ENCODE results near the gene YJU2. TPM values are rescaled to one million over a fixed set of nuclear protein-coding genes. Genes with fewer than 3 reads are reported as not detected.

The YJU2 gene
- total RNA-seq (10 to 100 TPM; 28.5 to 42.1 (median 31.9) TPM), polyA plus RNA-seq (10 to 100 TPM; 24.4 to 44.7 TPM), total RNA-seq (67.4 reads per million, percentile 77 among the genes with 10 or more reads in this experiment)

DNA sequence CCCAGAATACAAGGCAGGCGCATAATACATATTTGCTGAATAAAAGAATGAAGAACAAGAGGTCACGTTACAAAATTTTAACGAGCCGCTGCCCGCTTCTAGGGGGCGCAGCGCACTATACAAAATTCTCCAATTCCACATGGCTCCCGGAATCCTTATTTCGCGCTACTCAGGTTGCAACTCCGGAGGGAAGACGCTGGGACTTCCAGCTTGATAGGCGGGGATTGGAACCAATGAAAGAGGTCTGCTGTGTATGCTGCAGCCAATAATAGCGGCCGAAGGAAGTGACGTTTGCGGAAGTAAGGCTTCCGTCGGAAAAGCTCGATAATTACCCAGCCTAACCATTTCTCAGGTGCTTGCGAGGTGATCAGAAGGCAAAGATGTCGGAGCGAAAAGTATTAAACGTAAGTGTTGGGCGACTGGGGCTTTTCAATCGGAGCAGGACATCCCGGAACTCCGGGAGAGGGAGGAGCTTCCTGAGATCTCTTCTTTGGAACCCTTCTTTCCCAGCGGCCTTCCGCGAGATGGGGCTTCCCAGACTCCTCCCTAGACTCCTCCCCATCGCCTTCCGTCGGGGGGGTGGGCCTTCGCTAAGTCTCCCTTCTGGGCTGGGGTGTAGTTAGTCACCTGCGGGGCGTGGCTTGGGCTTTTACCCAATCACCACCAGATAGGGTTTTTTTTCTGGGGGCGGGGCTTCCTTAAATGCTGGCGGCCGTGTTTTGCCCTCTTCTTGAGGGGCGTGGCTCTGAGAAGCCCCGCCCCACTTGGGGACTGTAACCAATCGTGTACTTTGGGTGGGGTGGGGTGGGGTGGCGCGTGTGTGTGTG is at the start of gene YJU2:
Gene YJU2 (plus strand): TSS at position 314 of the 827 bp plus-strand sequence. CDS start 67 bp downstream, at position 381.
- Mint-ChIP-seq H3K9me3 (peaks cover 0 to 13% (median 2%) of the 10 kb centered on the region in 11 donors), H3K27ac (peak within 1 kb of the TSS; percentile 97 to 100 (median 99)), H3K36me3 (peaks cover 11 to 29% (median 27%) of the 10 kb centered on the region in 5 donors), H3K4me3 (peak within 1 kb of the TSS; percentile 85 to 98 (median 96)), H3K27me3 (peaks cover 0 to 2% (median 0%) of the 10 kb centered on the region in 5 donors), H3K4me1 (peaks cover 10 to 33% (median 24%) of the 10 kb centered on the region in 7 donors)
- Histone ChIP-seq H3K27ac (ENCODE audit: low read depth, low read length) (peak within 1 kb of the TSS; percentile 99), H3K4me3 (ENCODE audit: low read length) (peak within 1 kb of the TSS; percentile 100), H3K4me1 (ENCODE audit: control insufficient read depth in 2 of 2, insufficient read depth in 2 of 2, low read length in 2 of 2) (peaks cover 12 to 13% of the 10 kb centered on the region in 2 donors), H3K27me3 (ENCODE audit: control insufficient read depth in 2 of 2, insufficient read depth in 2 of 2, low read length in 2 of 2) (no peaks in the 10 kb centered on the region), H3K9me3 (ENCODE audit: control insufficient read depth in 2 of 3, low read length in 3 of 3) (no peaks in the 10 kb centered on the region), H3K36me3 (ENCODE audit: control insufficient read depth in 2 of 3, insufficient read depth in 3 of 3, low read length in 3 of 3) (peaks cover 18 to 42% (median 18%) of the 10 kb centered on the region in 3 experiments)
- DNase-seq (peak; percentile 92 to 100 (median 99)), ATAC-seq (peak; percentile 96)
- intact Hi-C loops (cut with micrococcal nuclease): loop anchor here (1.0 to 2.0 kb wide), 18 partner anchors 65 to 1433 kb away; partner anchors contain the start of genes CHAF1A (in 2 of the 2), PIAS4 (in 2 of the 2), UBXN6 (in 2 of the 2) and ANKRD24 (in 1 of the 2)
- ChIA-PET POLR2A (interaction anchor here (0.6 to 1.5 kb wide), 17 partner anchors 17 to 1472 kb away, joined by 3 to 14 read pairs (median 4); partner anchors contain the start of genes CHAF1A, EEF2, HDGFL2 and KDM4B), CTCF (interaction anchor here (0.7 to 1.3 kb wide), 8 partner anchors 10 to 279 kb away, joined by 3 to 5 read pairs (median 3); no protein-coding TSS in a partner anchor)

DNA sequence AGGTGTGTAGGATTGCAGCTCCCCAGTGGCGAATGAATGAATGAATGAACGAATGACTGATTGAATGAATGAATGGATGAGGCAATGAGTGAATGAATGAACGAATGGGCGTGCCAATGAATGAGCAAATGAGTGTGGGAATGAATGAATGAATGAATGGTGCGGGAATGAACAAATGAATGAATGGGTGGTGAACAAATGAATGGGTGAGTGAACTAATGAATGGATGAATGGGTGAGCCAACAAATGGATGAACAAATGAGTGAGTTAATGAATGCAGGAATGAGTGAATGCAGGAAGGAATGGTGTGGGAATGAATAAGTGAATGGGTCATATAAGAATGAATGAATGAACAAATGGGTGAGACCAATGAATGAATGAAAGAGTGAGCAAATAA is 49.7 kb upstream of the YJU2 start:
- CTCF ChIA-PET: no interaction called here
- Mint-ChIP-seq H3K4me1 (peaks cover 8 to 18% (median 11%) of the 10 kb centered on the region in 7 donors), H3K27ac (peak overlapping the region in 3 of 9 donors; percentile 25 to 65 (median 53)), H3K4me3 (peak overlapping the region in 6 of 10 donors; percentile 12 to 66 (median 32)), H3K9me3 (peaks cover 0 to 10% (median 2%) of the 10 kb centered on the region in 11 donors), H3K27me3 (peaks cover 39 to 63% (median 50%) of the 10 kb centered on the region in 5 donors), H3K36me3 (peaks cover 8 to 13% (median 9%) of the 10 kb centered on the region in 5 donors)
- intact Hi-C loops (cut with micrococcal nuclease): no loop called here
- Histone ChIP-seq H3K4me1 (ENCODE audit: control insufficient read depth in 2 of 2, insufficient read depth in 2 of 2, low read length in 2 of 2) (no peaks in the 10 kb centered on the region), H3K36me3 (ENCODE audit: control insufficient read depth in 2 of 3, insufficient read depth in 3 of 3, low read length in 3 of 3) (no peaks in the 10 kb centered on the region), H3K9me3 (ENCODE audit: control insufficient read depth in 2 of 3, low read length in 3 of 3) (no peaks in the 10 kb centered on the region), H3K27ac (ENCODE audit: low read depth, low read length) (no peak overlapping the region), H3K27me3 (ENCODE audit: control insufficient read depth in 2 of 2, insufficient read depth in 2 of 2, low read length in 2 of 2) (peaks cover 0 to 20% of the 10 kb centered on the region in 2 donors), H3K4me3 (ENCODE audit: low read length) (no peak overlapping the region)
- ATAC-seq: no peak
- no peak for DNase-seq
- POLR2A ChIA-PET: no interaction called here

DNA sequence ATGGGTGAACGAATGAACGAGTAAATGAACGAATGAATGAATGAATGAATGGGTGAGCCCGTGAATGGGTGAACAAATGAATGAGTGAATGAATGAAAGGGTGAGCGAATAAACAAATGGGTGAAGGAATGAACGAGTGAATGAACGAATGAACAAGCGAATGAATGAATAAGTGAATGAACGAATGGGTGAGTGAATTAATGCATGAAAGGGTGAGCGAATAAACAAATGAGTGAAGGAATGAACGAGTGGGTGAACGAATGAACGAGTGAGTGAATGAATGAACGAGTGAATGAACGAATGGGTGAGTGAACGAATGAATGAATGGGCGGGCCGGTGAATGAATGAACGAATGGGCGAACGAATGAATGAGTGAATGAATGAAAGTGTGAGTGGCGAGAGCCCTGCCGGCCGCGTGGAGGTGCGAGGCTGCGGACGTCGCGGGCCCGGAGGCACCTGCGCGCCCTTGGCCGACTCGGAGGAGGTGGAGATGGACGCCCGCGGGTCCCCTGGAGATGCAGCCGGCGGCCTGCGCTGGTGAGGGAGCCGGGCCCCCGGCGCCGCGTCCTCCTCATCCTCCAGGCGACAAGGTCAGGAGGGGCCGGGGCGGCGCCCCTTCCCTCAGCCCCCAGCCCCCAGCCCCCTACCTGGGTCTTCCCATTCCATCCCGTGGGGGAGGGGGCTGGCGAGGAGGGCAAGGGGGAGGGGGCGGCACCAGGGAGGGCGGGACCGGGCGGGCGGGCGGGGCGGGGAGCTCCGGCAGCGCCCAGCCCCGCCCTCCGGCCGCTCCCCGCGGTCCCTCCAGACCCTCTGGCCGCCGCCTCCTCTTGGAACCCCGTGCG is 49.0 kb upstream of the YJU2 start:
- ChIA-PET POLR2A (no interaction called here), CTCF (no interaction called here)
- Mint-ChIP-seq H3K4me1 (peaks cover 8 to 18% (median 11%) of the 10 kb centered on the region in 7 donors), H3K9me3 (peaks cover 0 to 10% (median 2%) of the 10 kb centered on the region in 11 donors), H3K27me3 (peaks cover 39 to 63% (median 50%) of the 10 kb centered on the region in 5 donors), H3K36me3 (peaks cover 8 to 13% (median 9%) of the 10 kb centered on the region in 5 donors), H3K27ac (peak overlapping the region in 2 of 9 donors; percentile 53 to 65), H3K4me3 (peak overlapping the region in 6 of 10 donors; percentile 12 to 79 (median 62))
- H3K4me3 ChIP-seq (ENCODE audit: low read length): no peak overlapping the region
- DNase-seq (no peak), ATAC-seq (no peak)
- H3K9me3 ChIP-seq (ENCODE audit: control insufficient read depth in 2 of 3, low read length in 3 of 3): no peaks in the 10 kb centered on the region
- intact Hi-C loops (cut with micrococcal nuclease): no loop called here
- H3K27ac ChIP-seq (ENCODE audit: low read depth, low read length): no peak overlapping the region
- H3K27me3 ChIP-seq (ENCODE audit: control insufficient read depth in 2 of 2, insufficient read depth in 2 of 2, low read length in 2 of 2): peaks cover 0 to 20% of the 10 kb centered on the region in 2 donors
- H3K36me3 ChIP-seq (ENCODE audit: control insufficient read depth in 2 of 3, insufficient read depth in 3 of 3, low read length in 3 of 3): no peaks in the 10 kb centered on the region
- no peaks in the 10 kb centered on the region for H3K4me1 ChIP-seq (ENCODE audit: control insufficient read depth in 2 of 2, insufficient read depth in 2 of 2, low read length in 2 of 2)

DNA sequence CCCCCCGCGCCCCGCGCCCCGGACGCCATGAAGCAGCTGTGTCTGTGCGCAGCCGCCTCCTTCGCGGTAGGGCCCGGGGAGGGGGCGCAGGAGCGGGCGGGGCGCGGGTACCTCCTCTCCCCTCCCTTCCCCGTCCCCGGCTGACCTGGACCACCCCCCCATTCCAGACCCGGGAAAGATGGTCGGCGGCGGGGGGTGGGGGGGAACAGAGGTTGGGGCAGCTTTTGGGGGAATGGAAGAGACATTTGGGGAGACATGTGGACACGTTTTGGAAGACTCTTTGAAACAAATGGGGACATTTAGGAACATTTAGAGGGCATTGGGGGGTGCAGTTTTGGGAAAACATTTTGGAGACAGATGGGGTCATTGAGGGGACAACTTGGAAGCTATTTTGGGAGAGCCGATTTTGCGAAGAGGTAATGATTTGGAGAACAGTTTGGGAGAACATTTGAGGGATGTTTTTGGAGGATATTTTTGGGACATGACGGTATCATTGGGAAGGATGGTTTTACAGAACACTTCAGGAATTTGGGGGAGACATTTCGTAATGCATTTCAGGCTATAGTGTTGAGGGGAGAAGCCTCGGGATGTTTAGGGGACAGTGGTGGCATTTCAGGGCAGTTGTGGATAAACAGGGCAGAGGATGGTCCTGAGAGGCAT is 48.3 kb upstream of the YJU2 start:
- peak overlapping the region in 1 of 9 donors; percentile 24 for H3K27ac Mint-ChIP-seq
- H3K4me3 ChIP-seq (ENCODE audit: low read length): no peak overlapping the region
- H3K27me3 ChIP-seq (ENCODE audit: control insufficient read depth in 2 of 2, insufficient read depth in 2 of 2, low read length in 2 of 2): peaks cover 0 to 20% of the 10 kb centered on the region in 2 donors
- ChIA-PET CTCF (no interaction called here), POLR2A (no interaction called here)
- DNase-seq (no peak), ATAC-seq (no peak)
- H3K4me3 Mint-ChIP-seq: peak overlapping the region in 2 of 10 donors; percentile 8 to 51
- no peaks in the 10 kb centered on the region for H3K4me1 ChIP-seq (ENCODE audit: control insufficient read depth in 2 of 2, insufficient read depth in 2 of 2, low read length in 2 of 2)
- H3K27ac ChIP-seq (ENCODE audit: low read depth, low read length): no peak overlapping the region
- H3K27me3 Mint-ChIP-seq: peaks cover 35 to 57% (median 45%) of the 10 kb centered on the region in 5 donors
- intact Hi-C loops (cut with micrococcal nuclease): no loop called here
- no peaks in the 10 kb centered on the region for H3K36me3 ChIP-seq (ENCODE audit: control insufficient read depth in 2 of 3, insufficient read depth in 3 of 3, low read length in 3 of 3)
- H3K4me1 Mint-ChIP-seq: peaks cover 8 to 18% (median 11%) of the 10 kb centered on the region in 7 donors
- peaks cover 8 to 13% (median 9%) of the 10 kb centered on the region in 5 donors for H3K36me3 Mint-ChIP-seq
- H3K9me3 Mint-ChIP-seq: peaks cover 0 to 10% (median 2%) of the 10 kb centered on the region in 11 donors
- H3K9me3 ChIP-seq (ENCODE audit: control insufficient read depth in 2 of 3, low read length in 3 of 3): no peaks in the 10 kb centered on the region

DNA sequence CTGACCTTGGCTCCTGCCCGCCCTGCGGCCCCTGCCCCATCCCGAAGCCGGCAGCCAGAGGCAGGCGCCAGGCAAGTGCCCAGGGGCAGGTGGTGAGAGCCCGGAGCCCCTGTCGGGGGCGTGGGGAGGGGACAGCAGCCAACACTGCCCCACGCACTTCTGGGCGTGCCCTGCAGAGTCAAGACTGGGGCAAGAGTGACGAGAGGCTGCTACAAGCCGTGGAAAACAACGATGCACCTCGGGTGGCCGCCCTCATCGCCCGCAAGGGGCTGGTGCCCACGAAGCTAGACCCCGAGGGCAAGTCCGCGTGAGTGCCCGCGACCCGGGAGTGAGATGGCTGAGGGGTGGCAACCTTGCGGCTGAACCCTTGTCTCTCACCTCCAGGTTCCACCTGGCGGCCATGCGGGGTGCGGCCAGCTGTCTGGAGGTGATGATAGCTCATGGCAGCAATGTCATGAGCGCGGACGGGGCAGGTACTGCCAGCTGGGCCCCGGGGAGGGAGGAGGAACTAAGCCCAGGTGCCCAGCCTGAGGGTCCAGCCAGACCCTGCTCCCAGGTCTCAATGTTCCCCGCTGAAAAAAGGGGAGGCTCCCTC is 47.1 kb upstream of the YJU2 start:
- Mint-ChIP-seq H3K4me3 (no peak overlapping the region), H3K27ac (no peak overlapping the region), H3K27me3 (peaks cover 34 to 49% (median 36%) of the 10 kb centered on the region in 5 donors), H3K4me1 (peaks cover 11 to 21% (median 15%) of the 10 kb centered on the region in 7 donors), H3K36me3 (peaks cover 4 to 9% (median 8%) of the 10 kb centered on the region in 5 donors), H3K9me3 (peaks cover 0 to 10% (median 2%) of the 10 kb centered on the region in 11 donors)
- ChIA-PET CTCF (interaction anchor here (1.1 kb wide), 1 partner anchor 9 kb away, joined by 3 read pairs; no protein-coding TSS in a partner anchor), POLR2A (no interaction called here)
- no peaks in the 10 kb centered on the region for H3K4me1 ChIP-seq (ENCODE audit: control insufficient read depth in 2 of 2, insufficient read depth in 2 of 2, low read length in 2 of 2)
- H3K9me3 ChIP-seq (ENCODE audit: control insufficient read depth in 2 of 3, low read length in 3 of 3): no peaks in the 10 kb centered on the region
- no peak overlapping the region for H3K4me3 ChIP-seq (ENCODE audit: low read length)
- peaks cover 0 to 20% of the 10 kb centered on the region in 2 donors for H3K27me3 ChIP-seq (ENCODE audit: control insufficient read depth in 2 of 2, insufficient read depth in 2 of 2, low read length in 2 of 2)
- intact Hi-C loops (cut with micrococcal nuclease): loop anchor here in 1 of 2 donors (5.0 kb wide), 1 partner anchor 437 kb away; the partner anchor contains the start of genes APBA3 and MRPL54
- H3K36me3 ChIP-seq (ENCODE audit: control insufficient read depth in 2 of 3, insufficient read depth in 3 of 3, low read length in 3 of 3): no peaks in the 10 kb centered on the region
- DNase-seq: no peak
- no peak for ATAC-seq
- no peak overlapping the region for H3K27ac ChIP-seq (ENCODE audit: low read depth, low read length)
